Measurements from ENCODE around the gene RPS19. TPM values are rescaled to one million over a fixed set of nuclear protein-coding genes. Genes with fewer than 3 reads are reported as not detected.

Gene RPS19
- total RNA-seq, 1 experiment from 2014 or later: 2,593 TPM

DNA sequence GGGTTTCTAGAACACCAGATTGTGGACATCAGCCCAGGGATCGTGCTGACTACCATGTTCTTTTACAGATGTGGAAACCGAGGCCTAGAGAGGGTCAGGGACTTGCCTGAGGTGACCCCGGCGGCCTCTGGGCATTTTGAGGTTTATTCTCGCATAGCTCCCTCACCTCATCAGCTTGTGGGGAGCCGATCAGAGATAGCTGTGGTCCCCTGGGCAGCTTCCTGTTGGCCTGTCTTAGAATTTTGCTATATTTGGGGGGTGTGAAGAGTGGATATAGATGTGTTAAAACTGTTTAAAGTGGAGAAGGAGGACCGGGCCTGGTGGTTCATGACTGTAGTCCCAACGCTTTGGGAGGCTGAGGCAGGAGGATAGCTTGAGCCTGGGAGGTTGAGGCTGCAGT, 29.8 kb downstream of the RPS19 start:
- Histone ChIP-seq H3K36me3 (ENCODE audit: low read depth) (peaks cover 13% of the 10 kb centered on the region; the same call in 1 of the 2 replicates), H2AFZ (no peak overlapping the region), H3F3A (ENCODE audit: insufficient read depth, low read depth) (peaks cover 11% of the 10 kb centered on the region; the same call in 1 of the 2 replicates), H3K4me2 (no peak overlapping the region), H3K79me2 (ENCODE audit: low read depth) (peaks cover 29% of the 10 kb centered on the region), H3K27ac (no peak overlapping the region), H3K4me3 (no peak overlapping the region), H3K9me2 (ENCODE audit: insufficient read depth) (no peaks in the 10 kb centered on the region), H3K4me1 (replicated peaks; ENCODE audit: insufficient read depth) (peaks cover 31% of the 10 kb centered on the region), H3K9me3 (ENCODE audit: insufficient read depth, low read depth) (no peaks in the 10 kb centered on the region), H3K27me3 (ENCODE audit: insufficient read depth, low read depth) (no peaks in the 10 kb centered on the region), H4K20me1 (ENCODE audit: insufficient read depth) (peaks cover 19% of the 10 kb centered on the region)
- no peak for TF ChIP-seq CTCF (conservative IDR thresholded peaks at IDR 0.05)
- no peak for TF ChIP-seq EZH2 (IDR thresholded peaks at IDR 0.05; ENCODE audit: low read depth)
- ChIA-PET POLR2A (ENCODE audit: unreplicated experiment) (interaction anchor here (1.1 kb wide), 1 partner anchor 186 kb away, joined by 8 read pairs; the partner anchor contains the start of gene ZNF574), CTCF (interaction anchor here (0.6 to 0.7 kb wide), 2 partner anchors 39 to 145 kb away, joined by 4 to 5 read pairs; no protein-coding TSS in a partner anchor)
- BruUV-seq (replicated peaks): no TSS peak
- no peak for DNase-seq
- intact Hi-C loops (cut with micrococcal nuclease; ENCODE audit: unreplicated experiment): loop anchor here (2.0 to 5.0 kb wide), 2 partner anchors 45 to 187 kb away; partner anchors contain the start of gene ZNF574

DNA sequence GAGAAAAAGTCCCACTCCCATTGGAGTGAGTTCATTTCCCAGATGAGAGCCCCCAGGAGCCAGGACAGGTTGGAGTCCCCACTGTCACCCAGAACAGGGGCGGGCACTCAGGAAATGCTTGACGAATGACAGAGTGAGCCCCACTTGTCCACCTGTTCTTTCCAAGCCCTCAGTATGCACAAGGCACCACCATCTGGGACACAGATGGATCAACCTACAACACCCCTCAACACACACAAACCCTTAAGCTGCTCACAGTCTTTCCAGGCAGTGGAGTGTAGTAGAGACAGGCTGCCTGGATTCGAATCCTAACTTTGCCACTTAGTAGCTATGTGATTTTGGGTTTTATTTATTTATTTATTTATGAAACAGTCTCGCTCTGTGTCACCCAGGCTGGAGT, 30.9 kb downstream of the RPS19 start:
- Histone ChIP-seq H3K27me3 (ENCODE audit: insufficient read depth, low read depth) (no peaks in the 10 kb centered on the region), H3K27ac (no peak overlapping the region), H3K4me2 (no peak overlapping the region), H3K36me3 (ENCODE audit: low read depth) (peaks cover 19% of the 10 kb centered on the region; the same call in 1 of the 2 replicates), H3F3A (ENCODE audit: insufficient read depth, low read depth) (peaks cover 6% of the 10 kb centered on the region; the same call in 1 of the 2 replicates), H3K9me2 (ENCODE audit: insufficient read depth) (no peaks in the 10 kb centered on the region), H3K4me3 (no peak overlapping the region), H3K4me1 (replicated peaks; ENCODE audit: insufficient read depth) (peaks cover 27% of the 10 kb centered on the region), H4K20me1 (ENCODE audit: insufficient read depth) (peaks cover 19% of the 10 kb centered on the region), H3K79me2 (ENCODE audit: low read depth) (peaks cover 19% of the 10 kb centered on the region), H2AFZ (no peak overlapping the region), H3K9me3 (ENCODE audit: insufficient read depth, low read depth) (no peaks in the 10 kb centered on the region)
- BruUV-seq (replicated peaks): no TSS peak
- POLR2A ChIA-PET (ENCODE audit: unreplicated experiment): no interaction called here
- intact Hi-C loops (cut with micrococcal nuclease; ENCODE audit: unreplicated experiment): no loop called here
- DNase-seq: no peak
- no peak for TF ChIP-seq CTCF (conservative IDR thresholded peaks at IDR 0.05)
- no peak for TF ChIP-seq EZH2 (IDR thresholded peaks at IDR 0.05; ENCODE audit: low read depth)
- CTCF ChIA-PET: no interaction called here

DNA sequence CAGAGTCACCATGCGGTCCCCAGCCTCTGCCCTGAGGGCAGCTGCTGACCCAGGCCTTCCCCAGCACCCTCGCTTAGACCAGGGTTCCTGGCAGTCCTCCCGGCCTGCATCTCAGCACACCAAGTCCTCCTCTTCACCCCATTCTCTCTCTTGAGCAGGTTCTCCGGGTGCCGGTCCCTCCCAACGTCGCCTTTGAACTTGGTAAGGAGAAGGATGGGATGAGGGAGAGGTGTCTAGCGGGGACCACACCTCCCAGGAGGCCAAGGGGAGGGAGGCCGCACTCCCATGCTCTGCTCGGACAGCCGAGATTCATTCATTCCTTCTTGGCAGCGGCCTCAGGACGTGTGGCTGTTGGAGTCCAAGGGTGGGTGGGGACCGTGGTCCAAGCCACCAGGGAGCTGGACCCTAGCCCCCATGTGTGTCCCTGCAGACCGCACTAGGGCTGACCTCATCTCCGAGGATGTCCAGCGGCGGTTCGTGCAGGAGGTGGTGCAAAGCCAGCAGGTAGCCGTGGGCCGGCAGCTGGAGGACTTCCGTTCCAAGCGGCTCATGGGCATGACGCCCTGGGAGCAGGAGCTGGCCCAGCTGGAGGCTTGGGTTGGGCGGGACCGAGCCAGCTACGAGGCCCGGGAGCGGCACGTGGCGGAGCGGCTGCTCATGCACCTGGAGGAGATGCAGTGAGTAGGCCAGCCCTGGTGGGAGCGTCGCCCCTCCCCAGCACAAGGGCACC, 32.3 kb downstream of the RPS19 start:
- POLR2A ChIA-PET (ENCODE audit: unreplicated experiment): no interaction called here
- H2AFZ ChIP-seq: no peak overlapping the region
- no peak overlapping the region for H3K4me2 ChIP-seq
- no peaks in the 10 kb centered on the region for H3K9me2 ChIP-seq (ENCODE audit: insufficient read depth)
- no peaks in the 10 kb centered on the region for H3K9me3 ChIP-seq (ENCODE audit: insufficient read depth, low read depth)
- H3K27ac ChIP-seq: no peak overlapping the region
- H3K27me3 ChIP-seq (ENCODE audit: insufficient read depth, low read depth): no peaks in the 10 kb centered on the region
- DNase-seq: no peak
- H3K79me2 ChIP-seq (ENCODE audit: low read depth): peaks cover 7% of the 10 kb centered on the region; the same call in 1 of the 2 replicates
- intact Hi-C loops (cut with micrococcal nuclease; ENCODE audit: unreplicated experiment): no loop called here
- peaks cover 19% of the 10 kb centered on the region for H4K20me1 ChIP-seq (ENCODE audit: insufficient read depth)
- TF ChIP-seq EZH2 (IDR thresholded peaks at IDR 0.05; ENCODE audit: low read depth) (no peak), CTCF (conservative IDR thresholded peaks at IDR 0.05) (no peak)
- BruUV-seq (replicated peaks): no TSS peak
- H3K36me3 ChIP-seq (ENCODE audit: low read depth): 0 out of 2 replicates have a peak, but pooled peaks cover 19% of the 10 kb centered on the region
- no peak overlapping the region for H3K4me3 ChIP-seq
- no peaks in the 10 kb centered on the region; the same call in 1 of the 2 replicates for H3F3A ChIP-seq (ENCODE audit: insufficient read depth, low read depth)
- peaks cover 12% of the 10 kb centered on the region for H3K4me1 ChIP-seq (replicated peaks; ENCODE audit: insufficient read depth)
- CTCF ChIA-PET: interaction anchor here (0.6 kb wide), 1 partner anchor 143 kb away, joined by 6 read pairs; no protein-coding TSS in a partner anchor

All from PC-9 (cell line).